Cardiac atrium fibroblast (primary cell): ENCODE data around the gene RCBTB1. TPM values are rescaled to one million over a fixed set of nuclear protein-coding genes. Genes with fewer than 3 reads are reported as not detected.

ENCODE experiments used
- total RNA-seq: library from RNA; depleted of rRNA; stranded (reverse); fragments of >200 nt; gene quantifications from 2 replicates; pipeline ENCODE4 v1.2.3, GENCODE V29; 2015

RCBTB1 gene
- total RNA-seq: 7.2 and 9.9 TPM in 2 replicates

DNA sequence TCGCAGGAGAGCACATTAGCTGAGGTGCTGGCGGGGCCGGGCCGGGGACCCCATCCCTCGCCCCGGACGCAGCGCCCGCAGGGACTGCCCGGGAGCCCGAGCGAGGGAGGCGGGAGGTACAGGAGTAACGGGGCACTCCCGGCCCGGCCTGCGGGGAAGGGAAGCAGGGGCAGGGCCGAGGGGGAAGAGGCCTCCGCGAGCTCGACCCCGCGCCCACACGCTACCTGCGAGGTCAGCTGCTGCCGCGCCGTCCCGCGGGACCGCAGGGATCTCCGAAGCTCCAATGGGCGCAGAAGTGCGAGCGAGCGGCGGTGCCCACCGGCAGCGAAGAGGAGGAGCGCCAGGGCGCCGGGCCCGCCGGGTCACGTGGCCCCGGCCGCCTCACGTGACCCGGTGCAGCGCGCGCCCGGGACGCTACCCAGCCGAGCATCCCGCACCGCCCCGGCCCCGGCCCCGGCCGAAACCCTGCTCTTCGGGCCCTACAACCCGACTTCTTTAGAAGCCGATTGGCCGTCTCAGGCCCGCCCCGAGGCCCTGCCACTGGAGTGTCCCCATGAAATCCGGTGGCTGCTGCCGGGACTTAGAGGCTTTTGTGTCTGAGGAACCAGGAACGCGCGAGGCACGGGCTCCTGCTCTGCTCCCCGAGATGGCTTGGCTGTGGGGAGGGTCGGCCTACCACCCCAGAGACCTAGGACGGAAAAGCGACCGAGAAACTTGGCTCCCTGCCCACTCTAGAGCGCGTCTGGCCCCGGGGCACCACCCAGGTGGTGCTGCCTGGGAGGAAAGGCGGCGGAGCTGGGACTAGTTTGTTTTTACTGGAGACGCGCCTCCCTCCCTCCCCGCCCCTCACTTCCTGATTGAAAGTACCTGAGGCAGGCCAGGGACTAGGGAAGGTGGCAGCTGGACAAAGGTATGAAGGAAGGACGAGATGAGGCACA, at the start of gene RCBTB1:
RCBTB1 (minus strand) TSS at position 339 of the 938 bp plus-strand sequence. CDS start 18,279 bp downstream, outside the sequence.

DNA sequence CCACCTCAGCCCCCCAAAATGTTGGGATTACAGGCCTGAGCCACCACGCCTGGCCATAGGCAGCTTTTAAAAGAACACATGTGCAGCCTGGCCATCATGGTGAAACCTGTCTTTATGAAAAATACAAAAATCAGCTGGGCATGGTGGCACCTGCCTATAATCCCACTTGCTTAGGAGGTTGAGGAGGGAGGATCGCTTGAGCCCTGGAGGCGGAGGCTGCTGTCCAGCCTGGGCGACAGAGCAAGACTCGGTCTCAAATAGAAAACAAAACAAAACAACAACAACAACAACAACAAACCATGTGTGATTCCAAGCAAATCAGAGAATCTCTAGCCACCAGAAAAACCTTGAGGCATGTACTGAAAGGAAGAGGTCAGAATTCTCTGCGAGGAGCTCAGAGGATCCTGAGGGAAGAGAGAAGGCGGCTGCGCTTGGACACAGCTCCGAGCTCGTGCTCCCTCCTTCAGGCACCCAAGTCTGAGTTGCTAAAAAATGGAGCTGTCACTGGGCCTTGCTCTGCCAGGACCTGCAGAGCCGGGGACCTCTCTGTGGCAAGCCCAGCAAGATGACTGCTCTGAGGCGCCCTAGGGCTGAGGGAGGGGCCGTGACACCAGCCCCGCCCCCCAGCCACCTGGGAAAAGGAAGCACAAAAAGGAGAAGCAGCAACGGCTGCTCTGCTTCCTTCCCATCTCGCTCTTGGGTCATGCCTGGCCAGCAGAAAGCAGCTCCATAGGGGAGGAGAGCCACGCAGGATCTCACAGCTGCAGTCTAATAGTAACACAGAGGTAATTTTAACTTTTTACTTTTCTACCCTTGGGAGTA, 42.7 kb upstream of the RCBTB1 start, which contains the start of gene ARL11:
ARL11 (plus strand) TSS at position 677 of the 822 bp plus-strand sequence. CDS start 1,941 bp downstream, outside the sequence.

DNA sequence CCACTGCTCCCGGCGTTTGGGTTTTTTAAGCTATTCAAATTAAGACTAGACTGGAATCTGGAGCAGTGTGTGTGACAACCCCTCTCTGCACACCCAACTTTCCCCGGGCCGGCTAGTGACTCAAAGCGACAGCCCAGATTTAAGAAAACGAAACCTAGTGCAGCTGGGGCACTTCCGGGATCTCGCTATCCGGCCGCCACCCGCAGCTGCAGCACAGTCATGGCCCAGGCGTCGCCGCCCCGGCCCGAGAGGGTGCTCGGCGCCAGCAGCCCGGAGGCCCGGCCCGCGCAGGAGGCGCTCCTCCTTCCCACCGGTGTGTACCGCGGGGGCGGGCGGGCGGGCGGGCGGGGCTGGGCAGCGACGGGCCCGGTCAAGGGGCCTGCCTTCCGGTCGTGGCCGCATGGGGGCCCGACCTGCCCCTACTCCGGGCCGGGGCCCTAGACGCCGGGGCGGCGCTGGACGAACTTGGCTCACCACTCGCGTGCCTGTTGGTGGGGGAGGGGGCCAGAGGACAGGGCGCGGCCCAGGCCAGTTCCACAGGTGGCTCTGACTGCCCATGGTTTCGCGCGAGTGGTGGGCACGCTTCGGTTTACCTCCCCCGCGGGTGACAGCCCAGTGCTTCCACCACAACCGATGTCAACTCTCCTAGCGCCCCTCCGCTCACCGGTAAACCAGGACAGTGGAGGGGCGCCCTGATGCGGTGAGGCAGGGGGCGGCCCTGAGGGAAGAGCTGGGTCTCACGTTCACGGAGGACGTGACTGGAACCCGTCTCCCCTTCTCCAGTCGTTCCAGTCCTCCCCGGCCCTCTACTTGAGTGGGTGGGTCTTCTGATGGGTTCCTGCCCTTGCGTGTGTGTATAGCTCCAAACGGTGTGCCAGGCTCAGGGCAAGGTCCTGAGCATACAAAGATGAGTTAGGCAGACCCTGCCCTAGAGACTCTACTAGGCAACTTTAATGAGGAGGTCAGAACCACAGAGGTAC, 89.3 kb downstream of the RCBTB1 start, which contains the start of gene PHF11:
PHF11 (plus strand) TSS at position 171 of the 980 bp plus-strand sequence; CDS start at position 220, 49 bp downstream.

Other genes with a start within 250 kb of the RCBTB1 start
- 4.9 and 5.8 TPM in 2 replicates for gene CAB39L, start 141.5 kb downstream of the RCBTB1 start, total RNA-seq
- 3.1 and 5.7 TPM in 2 replicates for gene SETDB2, start 141.3 kb downstream of the RCBTB1 start, total RNA-seq
- 9.9 and 18.2 TPM in 2 replicates for gene PHF11, start 89.6 kb downstream of the RCBTB1 start, total RNA-seq
- gene ARL11, start 42.9 kb upstream of the RCBTB1 start, total RNA-seq: not detected in 2 replicates
- gene EBPL, start 105.9 kb upstream of the RCBTB1 start, total RNA-seq: 93.3 and 100 TPM in 2 replicates
- gene KPNA3, start 207.1 kb upstream of the RCBTB1 start, total RNA-seq: 16.1 and 27.5 TPM in 2 replicates